GM13976 (cell line): Measurements from ENCODE around the gene UGGT1.

Experiments used
- DNase-seq: peaks from one replicate; pipeline ENCODE4 v3.0.0; 2012; ENCODE audit warnings: low spot score
- CTCF ChIP-seq: IDR thresholded peaks from 2 replicates; pipeline ENCODE4 v1.5.1; 2012; ENCODE audit warnings: borderline replicate concordance, mild to moderate bottlenecking; ENCODE audit not compliant: insufficient read depth; ENCODE audit errors: extremely low read depth, missing control alignments, control extremely low read depth
- in situ Hi-C: fragments of 300-500 bp; cut with MboI; formaldehyde crosslinking; loops from one replicate; pipeline ENCODE4 v1.12.0; 2022; ENCODE audit warnings: low sequenced_read_pairs, mixed read lengths, inconsistent platforms; ENCODE audit not compliant: unreplicated experiment

Gene UGGT1

GRCh38 chr2:128103407-128103806 lies 12.4 kb downstream of the UGGT1 start:
- in situ Hi-C loops: no loop called here
- no peak for DNase-seq
- no peak for TF ChIP-seq CTCF

GRCh38 chr2:128105072-128105471 lies 14.1 kb downstream of the UGGT1 start:
- no peak for TF ChIP-seq CTCF
- in situ Hi-C loops: no loop called here
- no peak for DNase-seq

- DNase-seq: no peak
- no peak for TF ChIP-seq CTCF
- in situ Hi-C loops: no loop called here
Observed at GRCh38 chr2:128108166-128108565, 17.2 kb downstream of the UGGT1 start.

GRCh38 chr2:128109243-128109642 lies 18.2 kb downstream of the UGGT1 start:
- no peak for TF ChIP-seq CTCF
- no peak for DNase-seq
- in situ Hi-C loops: no loop called here

- DNase-seq: no peak
- in situ Hi-C loops: no loop called here
- no peak for TF ChIP-seq CTCF
Observed at GRCh38 chr2:128115921-128116623, 25.1 kb downstream of the UGGT1 start.

GRCh38 chr2:128134573-128134972 lies 43.6 kb downstream of the UGGT1 start:
- in situ Hi-C loops: no loop called here
- DNase-seq: no peak
- TF ChIP-seq CTCF: no peak
